GM21786 (cell line): ENCODE data around the gene TEX52.

Source experiments
- ATAC-seq: cut with Tn5 transposase; IDR thresholded peaks from one replicate; pipeline ENCODE4 v1.9.1; 2021; ENCODE audit not compliant: unreplicated experiment

The TEX52 gene

GRCh38 chr12:2833327-2833726 lies 23.5 kb downstream of the TEX52 start:
- ATAC-seq = no peak

GRCh38 chr12:2832550-2833127 lies 24.2 kb downstream of the TEX52 start:
- ATAC-seq = no peak

DNA sequence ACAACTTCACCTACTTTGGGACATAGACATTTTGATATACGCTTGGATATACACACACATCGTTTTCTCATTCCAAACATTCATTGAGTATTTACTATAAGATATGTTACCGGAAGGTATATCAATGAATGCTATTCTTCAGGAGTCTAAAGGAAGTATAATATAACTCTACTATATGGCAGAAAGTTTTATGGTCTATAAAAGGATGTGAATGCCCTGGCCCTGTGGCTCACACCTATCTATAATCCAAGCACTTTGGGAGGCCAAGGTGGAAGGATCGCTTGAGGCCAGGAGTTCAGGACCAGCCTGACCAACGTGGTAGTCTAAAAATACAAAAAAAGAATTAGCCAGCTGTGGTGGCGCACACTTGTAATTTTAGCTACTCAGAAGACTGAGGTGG lies 27.6 kb downstream of the TEX52 start:
- no peak for ATAC-seq

DNA sequence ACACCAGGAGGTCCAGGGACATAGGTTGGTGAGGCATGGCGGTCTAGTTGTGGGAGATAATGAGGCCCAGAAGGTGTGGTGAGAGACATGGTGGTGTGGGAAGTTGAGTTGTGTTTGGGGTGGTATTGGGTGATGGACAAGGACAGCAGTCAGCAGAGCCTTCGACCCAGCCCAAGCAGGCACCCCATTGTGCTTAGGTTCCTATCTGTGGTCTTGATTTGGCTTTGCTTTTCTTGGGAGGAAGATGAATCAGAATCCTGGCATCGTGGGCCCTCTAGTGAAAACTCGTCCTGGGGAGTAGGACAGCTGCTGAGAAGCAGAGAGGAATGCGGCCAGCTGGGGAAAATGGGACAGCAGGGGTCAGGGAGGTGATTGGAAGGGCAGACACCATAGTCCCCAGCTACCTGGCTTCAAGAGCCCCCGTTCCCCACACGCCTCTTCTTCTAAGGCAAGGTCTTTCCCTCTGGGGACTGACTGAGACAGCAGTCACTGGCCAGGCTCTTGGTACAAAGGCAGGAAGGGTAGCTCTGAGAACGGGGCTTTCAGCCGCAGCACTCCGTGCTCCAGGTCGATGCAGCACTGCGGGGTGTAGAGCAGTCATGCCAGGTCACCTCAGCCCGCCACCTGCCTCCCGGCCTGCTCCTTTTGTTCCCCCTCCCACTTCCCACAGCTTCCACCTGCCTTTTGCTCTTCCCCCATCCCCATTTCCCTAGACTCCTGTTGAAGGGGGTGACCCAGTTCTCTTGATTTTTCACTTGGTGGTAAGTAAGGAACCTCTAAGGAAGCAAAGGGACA lies 29.9 kb downstream of the TEX52 start:
- no peak for ATAC-seq

- ATAC-seq = no peak
Measured at GRCh38 chr12:2826036-2826435, 30.8 kb downstream of the TEX52 start.

- no peak for ATAC-seq
Measured at GRCh38 chr12:2825132-2825531, 31.7 kb downstream of the TEX52 start.

- no peak for ATAC-seq
Measured at GRCh38 chr12:2824541-2824940, 32.3 kb downstream of the TEX52 start.

DNA sequence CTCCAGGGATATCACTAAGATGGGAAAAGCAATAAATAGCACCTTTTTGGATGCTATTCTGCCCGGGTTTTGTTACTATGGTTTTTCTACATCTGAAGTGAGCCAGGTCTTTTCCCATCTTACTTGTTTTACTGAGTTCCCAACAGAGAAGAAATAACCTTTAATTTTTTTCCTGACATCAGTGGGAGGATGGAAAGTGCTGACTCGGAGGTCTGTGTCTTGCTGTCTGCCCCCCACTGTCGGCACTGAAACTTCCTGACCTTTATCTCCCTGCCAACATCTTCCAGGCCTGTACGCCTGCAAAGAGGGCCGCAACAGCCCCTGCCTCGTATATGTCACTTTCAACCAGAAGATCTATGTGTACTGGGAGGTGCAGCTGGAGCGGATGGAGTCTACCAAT lies 33.4 kb downstream of the TEX52 start:
- no peak for ATAC-seq

DNA sequence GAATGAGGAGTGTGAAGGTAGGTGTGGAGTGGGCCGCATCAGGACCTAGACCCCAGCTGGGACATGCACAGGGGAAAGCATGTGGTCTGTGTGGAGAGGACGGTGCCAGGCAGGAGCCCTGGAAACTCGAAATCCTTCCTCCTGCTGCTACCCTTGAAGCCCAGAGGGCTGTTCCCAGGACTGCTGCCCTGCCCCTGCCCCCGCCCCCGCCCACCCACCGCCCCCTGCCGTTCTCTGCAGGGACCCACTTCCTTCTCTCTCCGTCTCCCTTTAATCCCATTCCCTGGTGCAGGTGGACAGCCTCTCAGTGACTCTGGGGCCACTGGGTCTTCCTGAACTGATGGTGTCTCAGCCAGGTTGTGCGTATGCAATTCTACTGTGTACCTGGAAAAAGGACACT lies 36.4 kb downstream of the TEX52 start:
- ATAC-seq = no peak

DNA sequence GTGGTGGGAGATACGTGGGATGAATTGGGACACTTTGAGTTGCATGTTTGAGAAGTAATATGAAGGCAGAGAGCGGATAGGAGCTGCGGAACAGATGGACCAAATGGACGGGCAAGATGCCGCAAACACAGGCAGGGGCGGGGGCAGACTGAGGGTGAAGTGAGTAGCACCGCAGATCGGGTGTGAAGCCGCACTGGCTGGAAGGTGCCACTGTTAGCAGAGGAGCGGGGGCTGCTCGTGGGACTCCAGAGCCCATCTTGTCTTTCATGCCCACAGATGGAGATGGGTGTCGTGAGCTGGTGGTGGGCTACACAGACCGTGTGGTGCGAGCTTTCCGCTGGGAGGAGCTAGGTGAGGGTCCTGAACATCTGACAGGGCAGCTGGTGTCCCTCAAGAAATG lies 37.0 kb downstream of the TEX52 start:
- no peak for ATAC-seq

- ATAC-seq = peak; percentile 33
Measured at GRCh38 chr12:2813214-2814185, 43.3 kb downstream of the TEX52 start.

DNA sequence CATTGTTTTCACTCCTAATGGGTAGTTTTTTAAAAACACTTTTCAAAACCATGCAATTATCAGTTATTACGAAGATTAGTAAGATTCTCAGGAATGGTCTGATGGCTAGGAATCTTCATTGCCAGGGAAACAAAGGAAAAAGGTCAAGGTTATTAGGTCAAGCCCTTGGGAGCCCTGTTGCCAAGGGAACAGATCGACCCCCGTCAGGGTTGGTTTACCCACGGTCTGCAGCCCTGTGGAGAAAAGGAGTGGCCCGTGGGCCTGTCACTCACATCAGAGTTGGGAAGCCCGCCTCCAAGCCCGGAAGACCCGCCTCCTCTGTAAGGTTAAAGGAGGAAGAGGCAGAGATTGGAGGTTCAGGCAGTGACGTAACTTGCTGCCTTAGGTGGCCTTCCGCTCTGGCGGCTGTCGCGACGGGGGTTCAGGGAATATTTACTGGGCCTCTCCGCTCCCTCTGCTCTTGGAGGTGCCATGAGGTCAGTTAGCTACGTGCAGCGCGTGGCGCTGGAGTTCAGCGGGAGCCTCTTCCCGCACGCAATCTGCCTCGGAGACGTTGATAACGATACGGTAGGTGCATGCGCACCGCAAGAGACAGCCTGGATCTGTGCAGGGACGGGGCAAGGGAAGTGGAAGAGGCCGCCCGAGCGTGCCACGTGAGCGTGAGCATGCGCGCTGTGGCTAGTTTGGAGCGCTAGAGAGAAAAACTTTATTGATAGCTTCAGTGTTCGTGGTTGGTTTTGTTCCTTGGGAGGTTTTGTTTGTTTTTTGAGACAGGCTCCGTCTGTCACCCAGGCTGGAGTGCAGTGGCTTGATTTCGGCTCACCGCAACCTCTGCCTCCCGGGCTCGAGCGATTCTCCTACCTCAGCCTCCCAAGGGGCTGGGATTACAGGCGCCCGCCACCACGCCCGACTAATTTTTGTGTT lies 44.3 kb downstream of the TEX52 start, which contains the start of gene ITFG2:
ITFG2 (plus strand) TSS at position 379 of the 924 bp plus-strand sequence; CDS start at position 472, 93 bp downstream.
- ATAC-seq = peak; percentile 96

DNA sequence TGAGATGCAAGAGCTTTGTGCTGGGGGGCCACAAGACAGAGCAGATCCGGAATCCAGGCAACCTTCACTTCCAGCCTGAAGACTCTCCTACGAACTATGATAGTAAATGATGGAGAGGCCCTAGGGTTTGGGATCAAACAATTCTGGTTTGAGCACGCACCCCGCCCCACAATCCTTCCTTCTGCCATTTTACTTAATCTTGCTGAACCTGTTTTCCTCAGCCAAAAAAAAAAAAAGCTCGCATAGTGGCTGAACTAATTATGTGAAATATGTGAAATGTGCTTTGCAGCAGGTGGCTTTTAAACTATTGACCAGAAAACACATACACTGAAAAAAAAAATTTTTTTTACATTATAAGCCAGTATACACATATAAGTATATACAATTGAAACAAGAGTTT lies 45.0 kb downstream of the TEX52 start:
- no peak for ATAC-seq

DNA sequence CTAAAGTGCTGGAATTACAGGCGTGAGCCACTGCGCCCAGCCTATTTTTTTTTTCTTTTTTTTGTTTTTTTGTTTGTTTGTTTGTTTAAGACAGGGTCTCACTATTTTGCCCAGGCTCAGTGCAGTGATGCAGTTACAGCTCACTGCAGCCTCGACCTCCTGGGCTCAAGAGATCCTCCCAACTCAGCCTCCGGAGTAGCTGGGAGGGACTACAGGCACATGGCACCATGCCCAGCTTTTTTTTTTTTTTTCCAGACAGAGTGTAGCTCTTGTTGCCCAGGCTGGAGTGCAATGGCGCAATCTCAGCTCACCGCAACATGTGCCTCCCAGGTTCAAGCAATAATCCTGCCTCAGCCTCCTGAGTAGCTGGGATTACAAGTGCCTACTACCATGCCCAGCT lies 50.1 kb downstream of the TEX52 start:
- no peak for ATAC-seq

DNA sequence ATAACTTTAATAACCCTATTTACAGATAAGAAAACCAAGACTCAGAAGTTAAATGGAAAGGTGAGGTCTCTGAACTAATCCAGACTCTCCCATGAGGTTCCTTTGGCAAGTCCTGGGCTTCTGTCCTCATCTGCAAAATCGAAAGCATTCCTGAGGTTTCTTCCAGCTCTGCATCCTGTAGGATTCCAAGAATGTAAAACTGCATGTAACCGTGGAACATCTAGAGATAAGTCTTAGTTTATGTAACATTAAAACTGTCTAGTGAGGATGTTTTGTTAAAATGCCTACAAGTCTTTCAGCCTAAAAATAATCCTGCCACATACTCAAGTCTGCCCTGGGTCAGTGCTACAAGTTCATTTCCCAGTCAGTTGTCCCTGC lies 51.7 kb downstream of the TEX52 start:
- ATAC-seq = no peak

DNA sequence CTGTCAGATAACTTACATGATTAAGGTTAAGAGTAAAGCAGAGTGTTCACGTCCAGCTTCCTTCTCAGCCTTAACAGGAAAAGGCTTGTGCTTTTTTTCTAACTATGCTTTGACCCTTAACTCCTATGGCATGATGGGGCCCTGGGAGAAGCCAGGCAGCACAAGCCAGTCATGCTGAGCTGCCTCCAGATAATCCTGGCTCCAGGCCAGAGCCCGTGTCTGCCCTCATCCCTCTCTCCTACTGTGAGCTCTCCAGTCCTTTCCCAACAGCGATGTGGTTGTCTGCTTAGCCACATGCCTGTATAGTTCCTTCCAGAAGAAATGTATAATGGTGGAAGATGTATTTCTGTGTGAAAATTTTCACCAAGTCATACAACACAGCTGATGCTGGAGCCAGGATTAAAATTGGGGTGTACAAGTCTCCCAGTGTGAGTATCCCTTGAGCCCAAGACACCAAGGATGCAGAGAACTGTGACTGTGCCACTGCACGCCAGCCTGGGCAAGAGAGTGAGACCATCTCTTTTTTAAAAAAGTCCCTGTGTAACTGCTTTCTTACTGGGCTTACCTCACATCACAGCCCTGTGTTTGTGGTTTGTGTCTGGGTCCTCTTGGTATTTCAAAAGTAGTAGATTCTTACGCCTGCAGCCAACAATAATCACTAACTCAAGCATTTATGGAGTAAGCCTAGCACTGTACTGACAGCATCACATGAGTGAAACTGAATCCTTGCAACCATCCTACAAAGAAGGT lies 52.3 kb downstream of the TEX52 start:
- ATAC-seq = no peak

- no peak for ATAC-seq
Measured at GRCh38 chr12:2803635-2804392, 53.0 kb downstream of the TEX52 start.

GRCh38 chr12:2801044-2801783 lies 55.6 kb downstream of the TEX52 start:
- no peak for ATAC-seq
